ENCODE measurements around the gene LETM1. TPM values are rescaled to one million over a fixed set of nuclear protein-coding genes. Genes with fewer than 3 reads are reported as not detected.

LETM1 gene
- total RNA-seq, 1 donor from 2014 or later: 109 TPM

DNA sequence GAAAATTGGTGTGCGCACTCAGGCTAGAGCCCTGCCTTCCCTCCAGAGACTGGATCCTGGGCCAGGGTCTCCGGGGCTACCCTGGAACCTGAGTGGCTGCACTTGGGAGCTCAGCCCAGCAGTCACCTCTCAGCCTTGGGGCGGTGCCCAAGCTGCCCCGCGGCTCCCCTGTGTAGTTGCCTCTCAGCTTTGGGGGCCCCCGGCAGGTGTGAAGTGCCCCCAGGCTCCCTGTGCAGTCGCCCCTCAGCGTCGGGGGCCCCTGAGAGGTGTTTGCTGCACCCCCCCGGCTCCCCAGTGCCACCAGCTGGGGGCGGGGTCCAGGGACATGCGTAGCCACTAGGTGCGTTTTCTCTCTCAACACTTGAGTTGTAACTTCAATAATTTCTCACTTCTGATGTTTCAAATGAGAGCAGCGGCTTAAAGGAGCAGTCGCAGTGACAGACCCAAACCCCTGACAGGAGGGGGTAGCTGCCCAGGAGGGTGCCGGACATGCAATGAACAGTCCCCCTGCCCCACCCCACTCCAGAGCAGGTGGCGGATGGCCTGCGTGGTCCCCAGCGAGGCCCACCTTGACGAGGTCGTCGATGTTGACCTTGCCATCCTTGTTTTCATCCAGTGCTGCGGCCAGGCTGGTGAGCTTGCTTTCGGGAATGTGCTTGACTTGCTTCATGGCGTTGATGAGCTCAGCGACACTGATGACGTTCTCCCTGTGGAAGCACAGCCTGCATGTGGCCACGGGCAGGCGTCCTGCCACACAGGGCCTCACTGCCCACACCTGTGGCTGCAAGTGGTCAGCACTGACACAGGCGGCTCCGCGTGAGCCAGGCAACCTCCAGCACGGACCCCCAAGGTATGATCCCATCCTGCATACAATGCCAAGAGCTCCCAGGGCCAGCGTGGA lies 40.6 kb downstream of the LETM1 start:
- Histone ChIP-seq H3K4me3 (ENCODE audit: low read depth, low read length) (no peak overlapping the region), H3K27me3 (ENCODE audit: control insufficient read depth, insufficient read depth, low read length) (no peaks in the 10 kb centered on the region), H3K36me3 (ENCODE audit: control insufficient read depth, insufficient read depth, low read length) (peaks cover 31% of the 10 kb centered on the region)
- FAIRE-seq (no peak), DNase-seq (ENCODE audit: low read depth) (no peak)
- no peak for TF ChIP-seq CTCF (IDR thresholded peaks at IDR 0.05; ENCODE audit: insufficient read depth, low read length, severe bottlenecking)

- no peak for TF ChIP-seq CTCF (IDR thresholded peaks at IDR 0.05; ENCODE audit: insufficient read depth, low read length, severe bottlenecking)
- FAIRE-seq: no peak
- DNase-seq (ENCODE audit: low read depth): no peak
- Histone ChIP-seq H3K4me3 (ENCODE audit: low read depth, low read length) (no peak overlapping the region), H3K27me3 (ENCODE audit: control insufficient read depth, insufficient read depth, low read length) (no peaks in the 10 kb centered on the region), H3K36me3 (ENCODE audit: control insufficient read depth, insufficient read depth, low read length) (peaks cover 24% of the 10 kb centered on the region)
Observed at GRCh38 chr4:1814453-1814852, 41.5 kb downstream of the LETM1 start.

GRCh38 chr4:1813915-1814314 lies 42.0 kb downstream of the LETM1 start:
- FAIRE-seq: no peak
- H3K36me3 ChIP-seq (ENCODE audit: control insufficient read depth, insufficient read depth, low read length): peaks cover 21% of the 10 kb centered on the region
- peak; percentile 27 for TF ChIP-seq CTCF (IDR thresholded peaks at IDR 0.05; ENCODE audit: insufficient read depth, low read length, severe bottlenecking)
- no peaks in the 10 kb centered on the region for H3K27me3 ChIP-seq (ENCODE audit: control insufficient read depth, insufficient read depth, low read length)
- no peak for DNase-seq (ENCODE audit: low read depth)
- H3K4me3 ChIP-seq (ENCODE audit: low read depth, low read length): no peak overlapping the region

DNA sequence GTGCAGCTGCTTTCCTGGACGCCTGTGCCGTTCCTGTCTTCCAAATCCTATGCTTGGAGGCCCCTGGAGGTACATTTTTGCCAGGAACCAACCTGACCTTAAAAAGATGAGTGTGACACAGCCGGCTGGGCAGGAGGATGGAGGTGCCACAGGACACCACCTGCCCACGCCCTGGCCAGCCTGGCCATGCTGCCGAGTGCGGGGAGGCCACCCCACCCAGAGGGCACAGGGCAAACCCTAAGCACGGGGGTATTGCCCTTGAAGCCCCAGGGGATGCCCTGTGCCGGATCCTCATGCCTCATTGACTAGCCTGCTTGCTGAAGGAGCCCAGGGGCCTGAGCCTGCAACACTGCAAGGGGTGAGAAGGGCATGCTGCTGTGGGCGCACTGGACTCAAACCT lies 42.7 kb downstream of the LETM1 start:
- DNase-seq (ENCODE audit: low read depth) (no peak), FAIRE-seq (no peak)
- Histone ChIP-seq H3K36me3 (ENCODE audit: control insufficient read depth, insufficient read depth, low read length) (peaks cover 21% of the 10 kb centered on the region), H3K4me3 (ENCODE audit: low read depth, low read length) (no peak overlapping the region), H3K27me3 (ENCODE audit: control insufficient read depth, insufficient read depth, low read length) (no peaks in the 10 kb centered on the region)
- no peak for TF ChIP-seq CTCF (IDR thresholded peaks at IDR 0.05; ENCODE audit: insufficient read depth, low read length, severe bottlenecking)

- DNase-seq (ENCODE audit: low read depth) (no peak), FAIRE-seq (no peak)
- H3K36me3 ChIP-seq (ENCODE audit: control insufficient read depth, insufficient read depth, low read length): peaks cover 21% of the 10 kb centered on the region
- TF ChIP-seq CTCF (IDR thresholded peaks at IDR 0.05; ENCODE audit: insufficient read depth, low read length, severe bottlenecking): no peak
- H3K27me3 ChIP-seq (ENCODE audit: control insufficient read depth, insufficient read depth, low read length): no peaks in the 10 kb centered on the region
- H3K4me3 ChIP-seq (ENCODE audit: low read depth, low read length): no peak overlapping the region
Observed at GRCh38 chr4:1812720-1813119, 43.2 kb downstream of the LETM1 start.
